ENCODE data around the gene MTHFD1L.
"Not testable (repeated sequence)": the region's sequence is repeated elsewhere in the genome, so short reads cannot be mapped to it uniquely, and the experiment has no call there.

Gene MTHFD1L

GRCh38 chr6:151029970-151030369 is 164.5 kb downstream of the MTHFD1L start:
- TF ChIP-seq, protein P1, sequence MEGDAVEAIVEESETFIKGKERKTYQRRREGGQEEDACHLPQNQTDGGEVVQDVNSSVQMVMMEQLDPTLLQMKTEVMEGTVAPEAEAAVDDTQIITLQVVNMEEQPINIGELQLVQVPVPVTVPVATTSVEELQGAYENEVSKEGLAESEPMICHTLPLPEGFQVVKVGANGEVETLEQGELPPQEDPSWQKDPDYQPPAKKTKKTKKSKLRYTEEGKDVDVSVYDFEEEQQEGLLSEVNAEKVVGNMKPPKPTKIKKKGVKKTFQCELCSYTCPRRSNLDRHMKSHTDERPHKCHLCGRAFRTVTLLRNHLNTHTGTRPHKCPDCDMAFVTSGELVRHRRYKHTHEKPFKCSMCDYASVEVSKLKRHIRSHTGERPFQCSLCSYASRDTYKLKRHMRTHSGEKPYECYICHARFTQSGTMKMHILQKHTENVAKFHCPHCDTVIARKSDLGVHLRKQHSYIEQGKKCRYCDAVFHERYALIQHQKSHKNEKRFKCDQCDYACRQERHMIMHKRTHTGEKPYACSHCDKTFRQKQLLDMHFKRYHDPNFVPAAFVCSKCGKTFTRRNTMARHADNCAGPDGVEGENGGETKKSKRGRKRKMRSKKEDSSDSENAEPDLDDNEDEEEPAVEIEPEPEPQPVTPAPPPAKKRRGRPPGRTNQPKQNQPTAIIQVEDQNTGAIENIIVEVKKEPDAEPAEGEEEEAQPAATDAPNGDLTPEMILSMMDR (IDR thresholded peaks at IDR 0.05; ENCODE audit: low read depth, low read length) = no peak
- H3K4me3 ChIP-seq (ENCODE audit: low read depth, low read length) = no peak overlapping the region
- H3K4me1 ChIP-seq = no peaks in the 10 kb centered on the region
- H3K27me3 ChIP-seq = no peaks in the 10 kb centered on the region
- H3K36me3 ChIP-seq = no peaks in the 10 kb centered on the region; the same call in 1 of the 2 replicates
- no peak for DNase-seq
- no peaks in the 10 kb centered on the region for H3K9me3 ChIP-seq

GRCh38 chr6:151032034-151032433 is 166.5 kb downstream of the MTHFD1L start:
- H3K4me1 ChIP-seq = no peaks in the 10 kb centered on the region
- TF ChIP-seq, protein P1 (IDR thresholded peaks at IDR 0.05; ENCODE audit: low read depth, low read length) = no peak
- no peak overlapping the region for H3K4me3 ChIP-seq (ENCODE audit: low read depth, low read length)
- no peak for DNase-seq
- H3K36me3 ChIP-seq = no peaks in the 10 kb centered on the region; the same call in 1 of the 2 replicates
- no peaks in the 10 kb centered on the region for H3K9me3 ChIP-seq
- no peaks in the 10 kb centered on the region for H3K27me3 ChIP-seq

DNA sequence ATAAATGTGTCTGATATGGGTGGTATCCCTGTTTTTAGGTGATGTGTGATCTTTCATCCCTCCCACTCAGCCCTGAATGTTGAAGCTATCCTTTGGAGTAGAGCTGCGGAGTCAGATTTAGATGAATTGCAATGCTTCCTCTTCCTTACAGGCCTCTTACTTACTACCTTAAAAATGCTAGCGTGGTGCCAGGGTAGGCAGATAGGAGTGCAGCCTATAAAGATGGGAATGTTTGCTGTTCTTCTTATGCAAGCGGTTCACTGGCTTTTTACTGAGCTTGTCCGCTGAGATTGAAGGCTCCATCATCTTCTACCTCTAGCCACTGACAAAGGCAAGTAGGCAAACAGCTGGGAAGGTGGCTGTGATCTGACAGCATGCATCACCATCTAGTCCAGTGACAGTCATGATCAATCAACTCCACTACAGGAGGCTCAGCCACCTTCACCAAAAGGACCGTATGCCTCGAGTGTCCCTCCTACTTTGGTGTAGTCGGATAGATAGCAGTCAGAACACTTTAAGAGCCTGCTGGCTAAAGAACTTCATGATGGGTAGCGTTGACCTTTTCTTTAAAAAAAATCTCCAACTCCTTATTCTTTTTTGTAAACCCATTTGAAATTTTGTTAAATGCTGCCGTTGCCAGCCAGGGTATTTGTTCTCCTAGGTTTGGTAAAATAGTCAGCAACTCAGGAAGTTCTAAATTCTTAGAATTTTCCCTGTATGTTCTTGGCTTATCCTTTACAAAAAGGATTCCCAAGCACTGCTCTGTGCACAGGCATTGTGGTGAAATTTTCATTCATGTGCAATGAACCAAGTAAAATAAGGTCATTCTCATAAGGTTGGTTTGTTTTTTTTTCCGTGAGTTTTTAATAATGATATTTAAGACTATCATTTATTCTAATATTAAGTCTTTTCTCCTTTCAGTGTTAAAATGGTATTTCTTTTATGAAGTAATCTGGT is 169.6 kb downstream of the MTHFD1L start:
- Histone ChIP-seq H3K27me3 (no peaks in the 10 kb centered on the region), H3K9me3 (no peaks in the 10 kb centered on the region), H3K4me1 (no peaks in the 10 kb centered on the region), H3K36me3 (no peaks in the 10 kb centered on the region; the same call in 1 of the 2 replicates), H3K4me3 (ENCODE audit: low read depth, low read length) (no peak overlapping the region)
- no peak for DNase-seq
- TF ChIP-seq, protein P1 (IDR thresholded peaks at IDR 0.05; ENCODE audit: low read depth, low read length) = no peak

GRCh38 chr6:151036211-151036721 is 170.8 kb downstream of the MTHFD1L start:
- H3K36me3 ChIP-seq; H3K4me1 ChIP-seq; H3K4me3 ChIP-seq (ENCODE audit: low read depth, low read length); H3K27me3 ChIP-seq; H3K9me3 ChIP-seq; DNase-seq: not testable (repeated sequence)

- TF ChIP-seq, protein P1 (IDR thresholded peaks at IDR 0.05; ENCODE audit: low read depth, low read length) = no peak
- no peaks in the 10 kb centered on the region for H3K27me3 ChIP-seq
- H3K4me3 ChIP-seq (ENCODE audit: low read depth, low read length) = no peak overlapping the region
- no peaks in the 10 kb centered on the region for H3K4me1 ChIP-seq
- H3K36me3 ChIP-seq = no peaks in the 10 kb centered on the region; the same call in 1 of the 2 replicates
- no peak for DNase-seq
- no peaks in the 10 kb centered on the region for H3K9me3 ChIP-seq
These were observed 171.6 kb downstream of the MTHFD1L start for GRCh38 chr6:151036869-151037680.

DNA sequence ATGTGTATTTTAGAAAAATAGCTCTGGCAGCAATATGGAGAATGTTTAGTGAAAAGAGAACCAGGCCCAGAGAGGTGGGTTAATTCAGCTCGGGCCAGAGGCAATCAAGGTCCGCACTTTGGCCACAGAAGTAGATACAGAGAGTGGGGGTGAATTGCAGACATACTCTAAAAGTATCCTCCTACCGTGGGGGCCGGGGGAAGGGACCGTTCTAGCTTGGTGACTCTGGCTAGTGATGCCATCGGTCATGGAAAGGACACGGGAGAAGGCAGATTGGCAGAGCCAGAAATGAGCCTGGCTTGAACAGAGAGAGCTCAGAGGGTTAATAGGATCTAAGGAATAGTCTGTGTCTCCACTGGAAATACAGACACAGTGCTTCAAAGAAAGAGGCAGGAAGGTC is 173.1 kb downstream of the MTHFD1L start:
- H3K4me3 ChIP-seq (ENCODE audit: low read depth, low read length) = no peak overlapping the region
- no peaks in the 10 kb centered on the region for H3K4me1 ChIP-seq
- H3K9me3 ChIP-seq = no peaks in the 10 kb centered on the region
- no peaks in the 10 kb centered on the region; the same call in 1 of the 2 replicates for H3K36me3 ChIP-seq
- TF ChIP-seq, protein P1 (IDR thresholded peaks at IDR 0.05; ENCODE audit: low read depth, low read length) = no peak
- no peak for DNase-seq
- no peaks in the 10 kb centered on the region for H3K27me3 ChIP-seq

DNA sequence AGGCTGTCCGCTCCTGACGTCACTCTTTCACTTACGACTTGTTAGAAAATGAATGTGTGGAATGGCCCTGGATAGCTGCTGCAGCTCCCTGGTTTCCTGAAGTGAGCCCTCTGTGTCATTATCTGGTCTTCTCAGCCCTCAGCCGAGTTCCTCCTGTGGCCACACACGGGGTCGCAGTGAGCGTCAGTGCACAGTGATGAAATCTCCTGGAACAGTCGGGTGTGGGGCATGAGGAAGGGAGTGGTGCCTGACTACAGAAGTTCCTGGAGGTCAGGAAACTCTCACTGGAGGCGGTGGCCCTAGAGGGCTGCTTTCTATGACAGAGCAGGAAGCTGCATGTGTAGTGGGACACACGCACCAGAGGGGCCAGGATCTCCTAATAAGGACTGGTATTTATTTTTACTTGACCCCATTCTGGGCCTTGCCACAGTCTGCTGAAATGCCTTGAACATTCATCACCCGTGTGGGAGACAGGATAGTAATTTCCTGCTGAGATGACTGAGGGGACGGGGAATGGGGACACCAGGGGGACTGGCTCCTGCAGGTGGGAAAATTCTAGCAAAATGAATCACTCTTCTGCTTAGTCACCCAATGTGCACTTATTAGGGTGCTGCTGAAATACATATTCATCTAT is 175.5 kb downstream of the MTHFD1L start:
- not testable (repeated sequence) for H3K4me3 ChIP-seq (ENCODE audit: low read depth, low read length); H3K4me1 ChIP-seq; H3K9me3 ChIP-seq; DNase-seq; H3K27me3 ChIP-seq; H3K36me3 ChIP-seq
